NCI-H146 treated with DMSO at 0.1 percent for 48 hours (cell line): ENCODE measurements around the gene ABCC2.
"Not testable (repeated sequence)": the region's sequence is repeated elsewhere in the genome, so short reads cannot be mapped to it uniquely, and the experiment has no call there.

ENCODE experiments used
- DNase-seq: peaks from one replicate; lab custom pipeline; 2025; ENCODE audit not compliant: unreplicated experiment; lab: John Stamatoyannopoulos, UW

The ABCC2 gene

DNA sequence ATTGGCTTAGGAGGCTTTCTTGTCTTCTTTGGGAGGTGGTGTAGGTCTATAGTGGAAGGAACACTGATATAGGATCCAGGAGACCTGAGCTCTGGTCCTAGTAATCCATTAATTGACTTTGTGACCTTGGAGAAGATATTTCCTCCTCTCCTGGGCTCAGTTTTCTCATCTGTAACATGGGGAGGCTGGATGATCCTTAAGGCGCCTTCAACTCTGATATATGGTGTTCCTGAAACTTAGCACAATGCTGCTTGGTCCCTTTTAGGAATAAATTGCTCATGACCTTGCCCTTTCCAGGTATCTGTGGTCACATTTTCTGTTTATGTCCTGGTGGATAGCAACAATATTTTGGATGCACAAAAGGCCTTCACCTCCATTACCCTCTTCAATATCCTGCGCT, 25.3 kb downstream of the ABCC2 start:
- no peak for DNase-seq

DNA sequence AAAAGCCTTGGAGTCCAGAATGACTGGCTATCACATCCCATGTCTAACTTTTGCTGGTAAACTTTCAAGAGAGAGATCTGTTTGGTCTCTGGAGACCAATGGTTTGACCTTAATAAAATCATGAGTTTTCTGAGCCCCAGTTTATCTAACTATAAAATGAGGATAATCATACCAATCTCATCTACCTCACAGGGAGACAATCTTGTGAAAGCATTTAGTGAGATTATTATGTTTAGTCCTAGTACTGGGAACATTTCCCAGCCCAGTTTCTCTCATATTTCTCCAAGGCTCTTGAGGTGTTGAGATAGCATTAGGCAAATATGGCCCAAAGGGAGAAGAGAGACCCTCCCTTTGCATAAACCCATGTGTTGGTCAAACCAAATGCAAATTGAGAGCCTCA, 25.8 kb downstream of the ABCC2 start:
- DNase-seq = no peak

DNA sequence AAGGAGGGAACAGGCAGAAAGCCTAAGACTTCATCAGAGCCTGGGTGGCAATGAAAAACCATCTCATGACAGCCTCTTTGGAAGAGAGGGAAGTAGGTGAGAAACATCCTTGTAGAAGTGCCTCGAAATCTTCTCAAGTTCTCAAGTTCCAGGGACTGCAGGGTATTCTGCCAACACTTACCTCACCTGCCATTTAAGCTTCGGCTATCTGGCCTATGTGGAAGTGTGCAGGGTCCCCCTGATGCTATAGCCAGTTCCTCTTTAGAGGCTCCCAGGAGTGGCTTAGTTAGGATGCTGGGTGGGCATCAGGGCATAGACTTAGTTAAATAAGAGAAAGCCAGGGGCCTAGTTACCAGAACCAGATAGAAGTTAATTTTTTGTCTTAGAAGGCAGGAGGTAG, 27.0 kb downstream of the ABCC2 start:
- no peak for DNase-seq

DNA sequence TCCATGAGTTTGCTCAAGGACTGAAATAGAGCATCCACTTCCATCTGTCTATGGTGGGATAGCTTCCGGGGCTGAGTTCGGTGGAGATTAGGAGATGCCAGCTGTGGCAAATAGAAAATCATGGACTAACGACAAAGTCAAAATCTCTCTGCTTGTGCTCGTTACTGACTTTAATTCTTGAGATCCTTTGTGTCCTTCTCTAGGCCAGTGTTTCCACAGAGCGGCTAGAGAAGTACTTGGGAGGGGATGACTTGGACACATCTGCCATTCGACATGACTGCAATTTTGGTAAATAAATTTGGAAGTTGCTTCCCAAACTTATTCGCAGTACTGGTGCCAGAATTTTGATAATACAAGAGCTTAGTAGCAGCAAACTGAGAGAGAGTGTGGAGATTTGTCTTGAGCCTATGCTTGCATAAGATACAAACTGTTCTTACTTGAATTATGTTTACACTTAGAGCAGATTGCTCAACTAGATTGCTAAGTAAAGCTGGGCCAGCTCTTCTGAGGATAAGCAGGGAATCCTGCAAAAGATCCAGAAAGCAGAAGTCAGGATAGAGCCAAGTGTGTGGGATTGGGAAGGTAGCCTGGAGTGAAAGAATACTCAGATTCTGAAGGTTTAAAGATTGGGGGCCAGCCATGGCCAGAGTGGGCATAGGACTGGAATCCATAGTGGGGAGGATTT, 27.6 kb downstream of the ABCC2 start:
- DNase-seq = no peak

DNA sequence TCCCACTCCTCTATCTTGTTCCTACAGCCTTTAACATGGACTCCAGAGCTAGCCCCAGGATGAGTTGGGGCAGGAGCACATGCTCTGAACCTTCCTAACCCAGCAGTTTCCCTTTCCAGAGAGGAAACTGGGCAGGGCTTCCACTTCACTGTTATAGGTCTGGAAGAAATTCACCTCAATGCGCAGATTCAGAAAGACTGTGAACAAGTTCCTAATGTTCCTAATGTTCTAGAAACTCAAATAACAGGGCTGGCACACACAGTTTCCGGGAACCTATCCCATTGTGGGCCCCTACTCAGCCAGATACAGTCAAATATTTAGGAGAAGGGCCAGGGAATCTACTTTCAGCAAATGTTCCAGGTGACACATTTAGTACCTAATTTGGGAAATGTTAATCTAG, 29.7 kb downstream of the ABCC2 start:
- DNase-seq = no peak

DNA sequence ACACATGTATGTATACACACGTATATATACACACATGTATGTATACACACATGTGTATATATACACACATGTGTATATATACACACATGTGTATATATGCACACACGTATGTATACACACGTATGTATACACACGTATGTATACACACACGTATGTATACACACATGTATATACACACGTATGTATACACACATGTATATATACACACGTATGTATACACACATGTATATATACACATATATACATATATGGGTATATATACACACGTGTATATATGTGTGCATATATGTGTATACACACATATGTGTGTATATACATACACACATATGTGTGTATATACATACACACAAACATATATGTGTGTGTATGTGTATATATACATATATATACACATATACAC, 31.7 kb downstream of the ABCC2 start:
- DNase-seq = no peak

DNA sequence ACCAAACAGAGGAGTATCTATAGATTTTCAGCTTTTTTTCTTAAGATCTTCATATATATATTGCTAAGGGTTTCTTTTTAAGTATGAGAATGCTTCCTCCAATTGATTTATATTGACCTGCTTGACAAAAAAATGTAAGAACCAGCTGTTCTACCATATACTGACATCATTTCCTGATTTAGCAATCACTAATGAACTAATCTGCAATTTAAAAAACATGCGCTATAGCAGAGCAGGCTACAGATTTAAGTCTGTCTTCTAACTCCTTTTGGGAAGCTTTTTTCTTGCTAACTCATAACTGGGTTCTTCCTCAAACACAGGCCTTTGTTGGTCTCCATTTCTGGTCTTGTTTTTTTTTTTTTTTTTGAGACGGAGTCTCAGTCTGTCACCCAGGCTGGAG, 33.2 kb downstream of the ABCC2 start:
- no peak for DNase-seq

DNA sequence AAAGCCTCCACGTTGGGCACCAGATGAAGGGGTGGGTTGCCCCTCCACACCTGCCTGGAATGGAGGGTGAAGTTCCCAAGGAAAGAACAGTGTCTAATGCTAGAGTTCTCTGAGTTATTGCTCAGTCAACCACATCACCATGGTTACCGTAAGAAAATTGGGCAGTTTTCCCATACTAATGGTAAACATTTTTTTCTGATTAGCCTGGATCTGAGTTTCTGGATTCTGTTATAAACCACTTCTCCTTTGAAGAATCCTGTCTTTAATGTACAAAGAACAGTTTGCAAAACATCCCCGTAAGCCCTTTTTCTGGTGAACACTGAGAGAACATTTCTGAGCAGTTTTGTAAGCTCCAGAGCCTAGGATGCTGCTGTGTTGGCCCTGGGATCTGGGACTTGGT, 45.5 kb downstream of the ABCC2 start:
- no peak for DNase-seq

DNA sequence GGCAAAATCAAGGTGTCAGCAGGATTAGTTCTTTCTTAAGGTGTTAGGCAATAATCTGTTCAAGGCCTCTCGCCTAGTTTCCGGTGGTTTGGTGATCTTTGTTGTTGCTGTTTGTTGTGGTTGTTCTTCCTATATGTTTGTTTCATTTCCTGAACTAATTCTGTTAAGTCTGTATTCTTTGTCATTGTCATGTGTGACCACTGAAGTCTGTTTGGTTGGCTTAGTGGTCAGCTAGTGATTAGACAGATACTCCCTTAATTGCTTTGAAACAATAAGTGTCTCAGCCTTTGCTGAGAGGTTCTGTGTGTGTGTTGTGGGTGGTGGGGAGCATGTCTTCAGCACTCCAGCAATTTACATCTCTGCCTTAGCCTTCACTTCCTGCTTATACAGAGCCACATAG, 46.0 kb downstream of the ABCC2 start:
- DNase-seq = no peak

DNA sequence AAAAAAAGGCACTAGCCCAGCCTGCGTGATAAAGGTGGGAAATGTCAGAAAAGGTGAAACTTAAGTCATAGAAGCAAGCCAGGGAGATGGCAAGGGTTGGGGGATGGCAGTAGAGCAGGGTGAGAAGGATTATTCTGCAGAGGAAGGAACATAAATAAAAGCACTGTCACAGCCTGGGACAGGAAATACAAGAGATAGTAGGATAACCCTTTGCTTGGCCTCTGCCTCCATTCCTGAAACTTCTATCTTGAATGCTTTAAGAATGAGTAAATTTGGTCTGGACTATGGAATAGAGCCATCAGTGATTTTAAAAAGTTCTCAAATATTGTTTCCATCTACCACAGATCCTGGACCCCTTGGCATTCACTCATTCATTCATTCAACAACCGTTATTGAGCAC, 50.0 kb downstream of the ABCC2 start:
- no peak for DNase-seq

DNA sequence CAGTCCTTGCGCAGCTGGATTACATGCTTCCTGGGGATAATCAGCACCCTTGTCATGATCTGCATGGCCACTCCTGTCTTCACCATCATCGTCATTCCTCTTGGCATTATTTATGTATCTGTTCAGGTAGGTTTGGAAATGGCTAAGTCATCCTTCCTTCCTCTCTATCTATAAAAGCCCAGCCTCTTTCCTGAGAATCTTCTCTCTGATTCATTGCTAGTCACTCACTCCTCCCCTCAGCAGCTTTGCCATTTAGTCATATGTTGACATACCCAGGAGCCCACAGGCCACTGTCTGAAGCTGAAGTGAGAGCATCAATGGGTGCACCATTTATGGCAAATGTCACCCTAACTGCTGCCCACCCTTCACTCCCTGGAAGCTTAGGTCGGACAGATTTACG, 52.0 kb downstream of the ABCC2 start:
- DNase-seq = no peak

DNA sequence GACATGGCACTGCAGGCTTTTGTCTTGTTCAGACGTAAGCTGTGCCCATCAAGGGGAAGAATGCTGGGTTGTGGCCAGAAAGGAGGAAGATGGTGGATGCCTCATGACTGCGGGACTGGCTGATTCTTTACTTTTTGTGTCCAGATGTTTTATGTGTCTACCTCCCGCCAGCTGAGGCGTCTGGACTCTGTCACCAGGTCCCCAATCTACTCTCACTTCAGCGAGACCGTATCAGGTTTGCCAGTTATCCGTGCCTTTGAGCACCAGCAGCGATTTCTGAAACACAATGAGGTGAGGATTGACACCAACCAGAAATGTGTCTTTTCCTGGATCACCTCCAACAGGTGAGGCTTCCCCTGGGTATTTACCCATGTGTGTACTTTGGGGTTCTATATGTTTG, 53.5 kb downstream of the ABCC2 start:
- no peak for DNase-seq

DNA sequence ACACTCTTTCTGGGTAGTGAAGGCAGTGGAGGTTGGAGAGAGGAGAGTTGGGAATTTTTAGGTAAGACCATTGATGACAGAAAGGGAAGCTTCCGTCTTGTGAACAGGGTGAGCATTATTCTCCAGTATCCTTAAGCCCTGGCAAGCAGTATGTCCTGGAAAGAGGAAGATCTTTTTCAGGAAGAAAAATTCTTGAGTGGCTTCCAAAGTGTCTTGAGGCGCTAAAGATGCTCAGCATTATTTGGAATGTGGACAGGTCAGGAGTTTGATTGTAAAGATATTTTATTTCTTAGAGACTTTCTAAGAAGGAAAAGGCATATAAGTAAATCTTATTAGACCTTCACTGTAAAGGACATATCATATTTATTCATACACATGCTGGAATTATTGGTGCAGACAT, 54.3 kb downstream of the ABCC2 start:
- no peak for DNase-seq

DNA sequence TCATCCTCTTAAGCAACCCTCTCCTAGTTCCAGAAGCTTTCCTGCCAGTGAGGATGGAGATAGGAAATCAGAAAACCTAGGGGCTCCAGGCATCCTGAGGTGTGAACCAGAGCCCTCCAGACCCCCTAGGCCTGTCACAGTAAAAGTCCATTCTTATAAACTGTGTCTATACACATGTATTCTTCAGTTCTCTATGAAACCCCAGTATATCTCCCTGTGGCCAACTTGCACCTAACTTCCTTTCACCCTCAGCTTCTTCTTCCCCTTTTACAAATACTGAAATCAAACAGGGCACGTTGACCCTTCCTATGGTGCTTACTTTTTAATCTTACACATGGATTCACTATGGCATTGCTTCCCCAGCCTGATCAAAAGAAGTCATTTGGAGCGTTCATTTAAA, 58.4 kb downstream of the ABCC2 start:
- not testable (repeated sequence) for DNase-seq

DNA sequence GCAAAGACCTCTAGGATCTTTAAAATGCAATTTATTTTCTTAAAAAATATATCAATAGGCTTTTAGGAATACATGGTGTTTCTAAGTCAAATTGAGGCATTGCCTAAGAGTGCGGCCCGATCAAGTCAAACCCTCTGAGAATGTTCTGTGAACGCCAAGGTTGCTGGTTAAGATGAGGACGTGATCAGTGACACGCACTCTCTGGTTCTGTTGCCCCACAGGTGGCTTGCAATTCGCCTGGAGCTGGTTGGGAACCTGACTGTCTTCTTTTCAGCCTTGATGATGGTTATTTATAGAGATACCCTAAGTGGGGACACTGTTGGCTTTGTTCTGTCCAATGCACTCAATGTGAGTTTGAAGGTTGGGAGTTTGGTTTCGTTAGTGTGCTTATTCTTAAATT, 59.3 kb downstream of the ABCC2 start:
- no peak for DNase-seq

DNA sequence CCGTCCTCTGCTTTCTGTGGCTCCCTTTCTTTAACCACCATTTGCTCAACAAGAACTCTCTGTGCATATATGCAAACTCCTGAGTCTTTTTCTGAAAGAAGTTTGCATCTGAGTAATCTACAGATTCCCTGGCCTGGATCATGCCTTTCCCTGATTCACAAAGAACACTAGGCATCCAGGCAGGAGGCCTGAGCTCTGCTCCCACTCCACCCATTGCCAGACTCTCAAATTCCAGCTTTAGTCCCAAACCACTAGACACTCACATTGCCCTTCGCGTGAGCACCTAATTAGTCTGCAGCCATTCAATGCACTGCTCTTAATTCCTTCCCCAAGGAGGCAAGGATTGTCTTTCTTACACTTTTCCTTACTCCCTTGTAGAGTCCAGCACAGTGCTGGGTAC, 60.9 kb downstream of the ABCC2 start:
- no peak for DNase-seq

DNA sequence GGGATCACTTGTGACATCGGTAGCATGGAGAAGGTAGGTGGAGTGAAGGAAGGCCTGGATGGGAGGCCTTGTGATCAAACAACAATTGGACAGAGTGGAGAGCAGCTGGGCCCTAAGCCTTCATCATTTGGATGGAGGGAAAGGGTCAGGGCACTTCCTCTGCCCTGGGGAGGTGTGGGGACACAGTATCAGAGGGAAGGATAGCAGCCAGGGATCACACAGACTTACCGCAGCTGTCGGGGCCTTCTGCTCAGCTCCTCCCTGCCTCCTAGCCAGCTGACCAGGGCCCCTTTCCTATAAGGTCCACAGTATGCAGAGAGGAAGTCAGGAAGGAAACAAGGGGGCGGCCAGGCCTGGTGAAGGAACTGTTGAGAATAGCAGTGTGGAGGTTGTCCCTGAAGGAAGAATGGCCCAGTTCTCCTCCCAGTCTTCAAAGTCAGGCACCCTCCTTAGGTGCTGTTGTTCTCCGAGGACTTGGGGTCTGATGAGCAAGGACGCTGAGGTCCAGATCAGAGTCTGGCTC, 62.1 kb downstream of the ABCC2 start:
- DNase-seq = no peak

DNA sequence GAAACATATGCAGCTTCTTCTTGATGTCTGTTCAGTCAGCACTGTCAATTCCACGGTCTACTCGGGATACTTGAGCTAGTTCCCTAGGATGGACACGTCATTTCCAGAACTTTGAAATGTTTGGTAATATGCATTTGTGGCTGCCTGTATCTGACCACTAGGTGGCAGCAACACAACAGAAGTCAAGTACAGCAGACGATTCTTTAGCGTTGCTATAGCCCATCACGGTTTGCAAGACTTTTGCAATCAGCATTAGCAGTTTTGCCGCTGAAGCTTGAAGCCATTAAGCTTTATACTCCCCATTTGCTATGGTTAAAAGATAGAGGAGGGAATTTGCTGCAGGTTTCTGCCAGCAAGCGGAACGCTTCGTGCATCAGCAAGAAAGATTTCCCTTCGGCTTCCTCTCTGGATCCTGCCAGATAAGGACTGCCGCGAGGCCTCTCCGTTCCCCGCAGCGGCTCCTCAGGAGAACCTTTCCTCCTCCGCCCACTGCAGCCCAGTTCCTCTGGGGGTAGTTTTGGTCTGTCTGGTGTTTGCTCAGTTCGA, 63.5 kb downstream of the ABCC2 start:
- DNase-seq = peak; percentile 49

DNA sequence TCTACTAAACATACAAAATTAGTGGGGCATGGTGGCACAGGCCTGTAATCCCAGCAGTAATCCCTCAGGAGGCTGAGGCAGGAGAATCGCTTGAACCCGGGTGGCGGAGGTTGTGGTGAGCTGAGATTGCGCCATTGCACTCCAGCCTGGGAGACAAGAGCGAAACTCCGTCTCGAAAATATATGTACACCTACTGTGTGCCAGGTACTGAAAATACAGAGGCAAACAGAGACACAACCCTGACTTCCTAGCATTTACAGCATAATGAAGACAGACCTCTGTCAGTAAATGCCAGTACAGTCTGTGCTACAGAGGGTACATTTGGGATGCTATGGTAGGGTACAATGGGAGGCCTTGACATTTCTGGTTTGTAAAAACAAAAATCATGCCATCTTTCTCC, 66.6 kb downstream of the ABCC2 start:
- DNase-seq = no peak

DNA sequence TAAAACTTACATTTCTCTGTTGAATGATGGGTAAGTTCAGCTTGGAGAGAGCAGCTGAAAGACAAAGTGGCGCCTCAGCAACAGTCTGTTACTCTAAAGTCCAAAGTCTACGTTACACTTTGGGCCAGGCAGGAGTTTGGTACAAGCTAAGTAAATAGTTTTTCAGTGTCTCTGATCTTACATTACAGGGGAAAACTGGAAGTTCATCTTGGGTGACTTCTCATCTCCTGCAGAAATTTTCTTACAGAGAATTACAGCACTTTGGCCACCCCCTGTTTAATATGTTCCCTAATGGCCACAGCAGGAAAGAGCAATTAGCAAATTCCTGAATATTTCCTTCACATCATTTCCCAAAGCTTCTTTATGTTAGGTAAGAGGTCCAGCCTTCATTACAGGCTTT, 67.1 kb downstream of the ABCC2 start:
- peak; percentile 51 for DNase-seq

DNA sequence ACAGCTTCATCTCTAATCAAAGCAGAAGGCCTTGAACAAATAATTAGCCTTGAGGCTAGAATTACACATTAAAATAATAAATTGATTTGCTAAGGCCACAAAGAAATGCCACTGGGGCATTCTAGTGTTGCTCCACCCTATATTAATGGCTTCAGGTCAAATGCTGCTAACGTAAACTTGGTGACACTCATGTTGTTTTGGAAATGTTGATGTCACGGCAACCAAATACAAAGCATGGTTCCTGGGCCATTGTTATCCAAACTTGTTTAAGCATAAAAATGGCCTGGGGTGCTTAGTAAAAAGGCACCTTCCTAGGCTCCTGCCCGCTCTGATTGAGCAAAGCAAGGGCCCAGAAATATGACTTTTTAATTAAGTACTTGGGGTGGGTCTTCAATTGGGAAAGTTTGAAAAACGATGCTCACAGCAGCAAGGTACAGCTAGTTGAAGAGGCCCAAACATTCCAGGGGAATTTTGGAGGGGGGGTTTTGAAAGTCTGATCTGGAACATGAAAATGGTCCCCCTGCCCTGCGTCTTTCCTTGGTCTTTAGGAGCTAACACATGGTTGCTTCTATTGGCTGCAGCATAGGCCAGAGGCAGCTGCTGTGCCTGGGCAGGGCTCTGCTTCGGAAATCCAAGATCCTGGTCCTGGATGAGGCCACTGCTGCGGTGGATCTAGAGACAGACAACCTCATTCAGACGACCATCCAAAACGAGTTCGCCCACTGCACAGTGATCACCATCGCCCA, 67.8 kb downstream of the ABCC2 start:
- DNase-seq = peak; percentile 51

DNA sequence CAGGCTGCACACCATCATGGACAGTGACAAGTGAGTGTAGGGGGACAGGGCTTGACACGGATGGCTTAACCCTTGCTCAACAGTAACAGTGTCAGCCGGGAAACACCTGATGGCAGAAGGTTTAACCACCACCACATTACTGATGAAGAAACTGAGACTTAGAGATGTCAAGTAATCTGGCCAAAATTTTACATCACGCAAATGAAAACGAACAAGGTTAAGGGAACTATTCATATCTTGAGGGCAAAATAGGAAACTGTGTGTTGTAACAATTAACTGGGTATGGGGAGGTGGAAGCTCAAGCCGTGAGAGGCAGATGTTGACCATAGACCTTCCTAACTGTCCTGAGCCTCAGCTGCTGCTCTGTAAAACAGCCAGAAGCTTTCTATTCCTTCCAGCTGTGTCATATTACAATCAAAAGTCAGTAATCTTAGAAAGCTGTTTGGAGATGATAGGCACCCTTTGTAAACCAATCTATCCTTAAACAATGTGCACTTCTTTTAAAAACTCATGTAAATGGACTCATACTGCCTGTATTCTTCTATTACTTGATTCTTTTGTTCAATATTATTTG, 68.4 kb downstream of the ABCC2 start:
- DNase-seq = no peak
